Sigmoid colon (tissue), 3 donors: ENCODE measurements around the gene DCHS2.

Experiments
- CTCF ChIP-seq, 4 experiments: fragments of 450-650 bp in 3 of 4; fragments of 200-600 bp in 1 of 4; IDR thresholded peaks; one replicate each; pipeline ENCODE4 v1.5.1; 2016 to 2019; ENCODE audit warnings: antibody characterized with exemption in 4 of 4, mild to moderate bottlenecking in 3 of 4, moderate library complexity in 2 of 4
- POLR2A ChIP-seq, 2 donors: fragments of 450-650 bp; IDR thresholded peaks; one replicate each; pipeline ENCODE4 v1.6.1; 2016; ENCODE audit warnings: antibody characterized with exemption in 2 of 2, mild to moderate bottlenecking in 2 of 2, moderate library complexity in 2 of 2

GRCh38 chr4:154516318-154517029 is 24.9 kb upstream of the DCHS2 start:
- TF ChIP-seq CTCF (IDR thresholded peaks at IDR 0.05) (no peak), POLR2A (IDR thresholded peaks at IDR 0.05) (no peak)
